ENCODE data around the gene MYCBPAP. TPM values are rescaled to one million over a fixed set of nuclear protein-coding genes. Genes with fewer than 3 reads are reported as not detected.
A peak's percentile ranks its signal among the peaks of the same experiment; 100 is the strongest.

The MYCBPAP gene
- total RNA-seq, 3 donors from 2014 or later, result 1.6 to 3.4 (median 2.4) TPM

- peak; percentile 51 for ATAC-seq
- DNase-seq, result peak; percentile 82 to 89 (median 82)
Observed at GRCh38 chr17:50542795-50543774, 34.8 kb downstream of the MYCBPAP start.

DNA sequence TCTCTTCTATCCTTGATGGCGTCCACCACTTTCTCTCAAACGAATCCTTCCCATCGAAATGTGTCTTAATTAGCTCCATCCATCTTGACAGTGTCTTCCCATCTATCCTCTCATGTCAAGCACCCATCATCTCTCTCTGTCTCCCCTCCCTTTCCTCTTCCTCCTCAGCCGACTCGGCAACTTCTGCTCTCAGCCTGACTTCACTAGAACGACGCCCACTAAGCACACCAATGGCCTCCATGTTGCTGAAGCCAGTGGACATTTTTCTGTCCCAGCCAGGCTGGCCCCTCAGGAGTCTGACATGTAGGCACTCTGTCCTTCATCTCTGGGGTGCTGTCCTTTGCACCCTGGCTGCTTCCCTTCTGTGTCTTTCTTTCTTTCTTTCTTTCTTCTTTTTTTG lies 36.3 kb downstream of the MYCBPAP start:
- ATAC-seq (no peak), DNase-seq (no peak)
- Histone ChIP-seq H3K4me1 (ENCODE audit: low read depth) (peaks cover 60% of the 10 kb centered on the region), H3K36me3 (ENCODE audit: low read depth) (no peaks in the 10 kb centered on the region), H3K9me3 (no peaks in the 10 kb centered on the region), H3K4me3 (no peak overlapping the region)
- intact Hi-C loops (cut with DNase I, micrococcal nuclease), result loop anchor here (5.0 to 10.0 kb wide), 4 partner anchors 60 to 300 kb away; partner anchors contain the start of gene ANKRD40 (in 1 of the 2)
- no peak for TF ChIP-seq CTCF (IDR thresholded peaks at IDR 0.05)

More at GRCh38 chr17:50542795-50543774, 34.8 kb downstream of the MYCBPAP start:
- intact Hi-C loops (cut with DNase I, micrococcal nuclease), result loop anchor here (5.0 to 10.0 kb wide), 4 partner anchors 58 to 302 kb away; partner anchors contain the start of gene ANKRD40 (in 1 of the 2)
- H3K4me3 ChIP-seq, result no peak overlapping the region
- H3K36me3 ChIP-seq (ENCODE audit: low read depth), result no peaks in the 10 kb centered on the region
- H3K4me1 ChIP-seq (ENCODE audit: low read depth), result peaks cover 69% of the 10 kb centered on the region
- no peaks in the 10 kb centered on the region for H3K9me3 ChIP-seq
- no peak for TF ChIP-seq CTCF (IDR thresholded peaks at IDR 0.05)

DNA sequence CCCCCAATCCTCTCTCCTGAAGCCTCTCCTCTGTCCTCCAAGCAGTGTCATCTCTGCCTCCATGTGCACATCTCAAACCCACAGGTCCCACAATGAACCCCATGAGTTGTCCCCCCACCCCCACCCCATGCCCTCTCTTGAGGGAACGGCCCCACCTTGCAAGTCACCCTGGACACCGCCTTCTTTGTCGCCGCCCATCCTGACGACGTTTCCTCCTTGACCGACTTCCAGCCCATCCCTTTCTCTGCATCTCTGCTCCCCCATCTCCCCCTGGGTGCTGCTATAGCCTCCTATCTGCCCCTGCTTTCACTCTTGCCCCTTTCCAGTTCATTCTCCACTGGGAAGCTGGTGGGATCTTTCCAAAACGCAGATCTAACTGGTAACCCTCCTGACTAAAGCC lies 37.1 kb downstream of the MYCBPAP start:
- Histone ChIP-seq H3K9me3 (no peaks in the 10 kb centered on the region), H3K4me1 (ENCODE audit: low read depth) (peaks cover 55% of the 10 kb centered on the region), H3K4me3 (no peak overlapping the region), H3K36me3 (ENCODE audit: low read depth) (no peaks in the 10 kb centered on the region)
- intact Hi-C loops (cut with DNase I, micrococcal nuclease), result loop anchor here in 1 of 2 donors (5.0 to 10.0 kb wide), 4 partner anchors 61 to 299 kb away; partner anchors contain the start of gene ANKRD40
- no peak for TF ChIP-seq CTCF (IDR thresholded peaks at IDR 0.05)
- ATAC-seq, result no peak
- peak; percentile 74 to 80 (median 75) for DNase-seq

GRCh38 chr17:50546701-50547034 lies 38.4 kb downstream of the MYCBPAP start:
- no peak for TF ChIP-seq CTCF (IDR thresholded peaks at IDR 0.05)
- Histone ChIP-seq H3K4me1 (ENCODE audit: low read depth) (peaks cover 41% of the 10 kb centered on the region), H3K4me3 (peak overlapping the region; percentile 26), H3K9me3 (no peaks in the 10 kb centered on the region), H3K36me3 (ENCODE audit: low read depth) (no peaks in the 10 kb centered on the region)
- no peak for DNase-seq
- intact Hi-C loops (cut with DNase I, micrococcal nuclease), result loop anchor here in 1 of 2 donors (5.0 to 10.0 kb wide), 4 partner anchors 62 to 298 kb away; partner anchors contain the start of gene ANKRD40
- no peak for ATAC-seq

- peak; percentile 96 for TF ChIP-seq CTCF (IDR thresholded peaks at IDR 0.05)
- peak; percentile 95 for DNase-seq
- Histone ChIP-seq H3K4me1 (ENCODE audit: low read depth) (peaks cover 39% of the 10 kb centered on the region), H3K9me3 (no peaks in the 10 kb centered on the region), H3K4me3 (peak within 1 kb of the TSS; percentile 26), H3K36me3 (ENCODE audit: low read depth) (no peaks in the 10 kb centered on the region)
- peak; percentile 78 for ATAC-seq
- intact Hi-C loops (cut with DNase I, micrococcal nuclease), result loop anchor here in 1 of 2 donors (5.0 to 10.0 kb wide), 4 partner anchors 62 to 298 kb away; partner anchors contain the start of gene ANKRD40
Observed at GRCh38 chr17:50547035-50547735, 38.9 kb downstream of the MYCBPAP start, which contains the start of gene SPATA20. SPATA20 (plus strand) TSS chr17:50547174; CDS start chr17:50547209, 35 bp downstream.

Data from mucosa of descending colon (tissue), 3 donors.